Activated effector memory CD4-positive, alpha-beta T cell treated with anti-CD3 and anti-CD28 coated beads, Interleukin-2, amount 50 U/mL, for 16 hours (primary cell): ENCODE measurements around the gene DEPDC5.
A peak's percentile ranks its signal among the peaks of the same experiment; 100 is the strongest.
"Not testable (repeated sequence)": the region's sequence is repeated elsewhere in the genome, so short reads cannot be mapped to it uniquely, and the experiment has no call there.

Experiments used
- DNase-seq: peaks from one replicate; pipeline ENCODE4 v3.0.0-alpha.2; 2020

Gene DEPDC5

DNA sequence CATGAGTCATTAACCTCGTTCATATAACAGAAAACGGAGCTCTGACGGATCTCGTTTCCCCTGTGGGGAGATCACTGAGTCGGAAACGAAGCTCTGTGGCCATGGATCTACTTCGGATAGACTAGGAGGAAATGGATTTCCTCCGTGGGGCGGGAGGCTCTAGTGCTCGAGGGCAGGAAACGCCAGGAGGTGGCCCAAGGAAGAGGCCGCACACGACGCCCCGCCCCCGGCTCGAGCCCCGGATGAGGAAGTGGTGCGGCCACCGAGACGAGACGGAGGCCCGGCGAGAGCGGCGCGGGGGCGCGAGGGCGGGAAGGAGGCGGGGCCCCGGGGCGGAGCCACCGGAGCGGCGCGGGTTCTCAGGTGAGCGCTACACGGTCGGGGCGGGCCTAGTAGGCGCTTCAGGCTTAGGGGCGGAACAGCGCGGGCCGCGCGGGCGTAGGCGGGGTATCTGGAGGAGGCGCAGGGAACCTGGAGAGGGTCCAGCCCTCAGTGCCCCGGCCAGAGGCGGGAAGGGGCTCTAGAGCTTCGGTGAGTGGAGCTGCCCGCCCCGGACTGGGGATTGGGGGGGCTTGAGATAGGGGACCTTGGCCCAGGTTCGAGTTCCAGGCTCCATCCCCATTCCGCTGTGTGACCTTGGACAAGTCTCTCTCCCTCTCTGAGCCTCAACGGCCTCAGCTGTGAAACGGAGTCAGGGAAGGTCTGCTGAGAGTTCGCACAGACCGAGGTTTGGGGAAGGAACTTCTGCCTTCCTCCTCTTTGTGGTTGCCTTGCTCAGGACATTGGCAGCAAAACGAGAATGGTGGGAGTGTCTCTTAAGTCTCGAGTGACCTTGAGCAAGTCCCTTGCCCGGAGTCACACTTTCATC, at the start of gene DEPDC5:
DEPDC5 (plus strand) TSS at position 386 of the 868 bp plus-strand sequence. CDS start 903 bp downstream, outside the sequence.
- peak; percentile 99 for DNase-seq

DNA sequence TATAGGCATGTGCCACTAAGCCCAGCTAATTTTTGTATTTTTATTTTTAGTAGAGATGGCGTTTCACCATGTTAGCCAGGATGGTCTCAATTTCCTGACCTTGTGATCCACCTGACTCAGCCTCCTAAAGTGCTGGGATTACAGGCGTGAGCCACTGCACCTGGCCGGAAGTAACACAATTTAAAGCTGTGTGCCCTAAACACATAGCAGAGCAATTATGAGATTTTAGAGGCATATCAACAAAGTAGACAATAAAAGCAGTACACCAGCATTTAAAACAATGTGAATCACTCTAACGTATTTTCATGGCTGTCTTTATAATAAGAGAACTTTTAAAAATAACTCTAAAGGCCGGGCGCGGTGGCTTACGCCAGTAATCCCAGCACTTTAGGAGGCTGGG, 46.3 kb upstream of the DEPDC5 start:
- no peak for DNase-seq

DNA sequence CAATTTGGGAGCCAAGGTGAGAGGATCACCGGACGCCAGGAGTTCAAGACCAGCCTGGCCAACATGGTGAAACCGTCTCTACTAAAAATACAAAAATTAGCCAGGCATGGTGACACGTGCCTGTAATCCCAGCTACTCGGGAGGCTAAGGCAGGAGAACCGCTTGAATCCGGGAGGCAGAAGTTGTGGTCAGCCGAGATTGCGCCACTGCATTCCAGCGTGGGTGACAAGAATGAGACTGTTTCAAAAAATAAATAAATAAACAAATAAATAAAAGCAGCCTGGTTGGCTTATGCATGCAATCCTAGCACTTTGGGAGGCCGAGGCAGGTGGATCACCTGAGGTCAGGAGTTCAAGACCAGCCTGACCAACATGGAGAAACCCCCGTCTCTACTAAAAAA, 42.6 kb upstream of the DEPDC5 start:
- not testable (repeated sequence) for DNase-seq

DNA sequence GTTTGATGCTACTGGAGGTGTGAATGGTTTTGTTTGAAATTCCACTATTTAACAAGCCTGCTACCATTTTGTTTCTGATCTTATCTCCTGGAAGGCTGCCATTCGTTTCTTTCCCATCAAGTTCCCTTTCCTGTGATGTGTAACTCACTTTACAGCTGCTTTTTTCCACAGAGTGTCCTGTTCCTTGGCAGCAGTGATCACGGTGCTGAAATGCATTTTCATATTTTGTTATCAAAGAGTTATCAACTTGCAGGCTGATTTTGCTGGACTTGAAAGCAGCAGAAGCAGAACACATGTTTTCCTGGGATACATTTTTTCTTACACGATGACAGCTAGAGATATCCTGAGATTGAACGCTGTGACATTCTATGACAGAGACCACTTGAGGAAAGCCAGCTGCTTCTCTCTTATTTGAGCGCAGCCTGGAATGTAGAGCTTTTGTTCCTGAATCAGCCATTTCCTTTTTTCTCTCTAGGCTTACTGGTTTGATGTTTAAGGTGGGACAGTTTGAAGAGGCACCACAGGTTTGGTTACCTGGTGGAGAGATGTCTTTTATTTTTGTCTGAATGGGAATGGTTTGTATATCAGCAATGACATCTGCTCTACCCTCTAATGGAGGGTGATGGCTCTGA, 38.6 kb upstream of the DEPDC5 start:
- DNase-seq, result no peak

DNA sequence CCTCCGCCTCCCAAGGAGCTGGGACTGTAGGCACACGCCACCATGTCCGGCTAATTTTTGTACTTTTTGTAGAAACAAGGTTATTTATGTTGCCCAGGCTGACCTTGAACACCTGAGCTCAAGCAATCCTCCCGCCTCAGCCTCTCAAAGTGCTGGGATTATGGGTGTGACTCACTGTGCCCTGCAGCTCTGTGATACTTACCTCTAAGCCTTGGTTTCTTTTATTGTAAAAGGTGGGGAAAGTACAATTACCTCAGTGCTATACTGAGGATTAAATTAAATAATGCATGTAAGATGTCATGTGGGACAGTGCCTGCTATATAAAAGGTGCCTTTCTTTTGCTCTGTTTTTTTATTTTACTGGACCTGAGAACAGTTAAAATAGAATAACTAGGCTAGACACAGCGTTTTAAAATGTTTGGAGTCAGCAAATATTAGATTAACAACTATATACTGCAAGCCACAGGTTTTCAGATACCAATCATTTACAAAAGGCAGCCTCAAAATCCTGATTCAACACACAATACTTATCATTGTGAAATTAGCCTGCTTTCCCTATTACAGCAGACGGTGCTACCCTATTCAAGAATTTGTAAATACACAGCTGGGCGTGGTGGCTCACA, 33.9 kb upstream of the DEPDC5 start:
- no peak for DNase-seq

DNA sequence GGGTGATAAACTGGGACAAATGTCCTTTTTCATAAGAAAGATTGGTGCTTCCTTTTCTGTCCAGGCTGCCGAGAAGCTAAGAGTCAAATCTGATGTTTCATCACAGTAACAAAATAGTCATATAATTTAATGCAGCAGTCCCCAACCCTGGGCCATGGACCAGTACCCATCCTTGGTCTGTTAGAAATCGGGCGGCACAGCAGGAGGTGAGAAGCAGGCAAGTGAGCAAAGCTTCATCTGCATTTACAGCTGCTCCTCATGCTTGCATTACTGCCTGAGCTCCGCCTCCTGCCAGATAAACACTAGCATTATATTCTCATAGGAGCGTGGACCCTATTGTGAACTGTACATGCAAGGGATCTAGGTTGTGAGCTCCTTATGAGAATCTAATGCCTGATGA, 30.1 kb upstream of the DEPDC5 start:
- DNase-seq, result no peak

DNA sequence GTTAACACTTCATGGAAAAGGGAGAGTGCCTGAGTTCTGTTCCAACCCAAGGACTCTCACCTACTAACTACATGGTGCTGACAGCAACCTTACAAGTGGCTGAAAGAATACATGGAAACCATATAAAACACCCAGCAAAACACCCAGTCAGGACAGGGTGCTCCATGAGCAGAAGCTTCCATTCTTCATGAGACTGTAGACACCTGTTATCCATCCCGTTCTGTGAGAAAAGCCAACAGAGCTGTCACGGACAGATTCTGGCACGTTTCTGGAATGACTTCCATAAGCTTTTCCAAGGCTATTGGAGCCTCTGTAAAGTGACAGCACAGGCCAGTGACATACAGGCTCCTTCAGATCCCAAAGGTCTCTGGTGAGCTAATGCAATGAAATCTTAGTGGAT, 27.1 kb upstream of the DEPDC5 start:
- DNase-seq, result no peak

DNA sequence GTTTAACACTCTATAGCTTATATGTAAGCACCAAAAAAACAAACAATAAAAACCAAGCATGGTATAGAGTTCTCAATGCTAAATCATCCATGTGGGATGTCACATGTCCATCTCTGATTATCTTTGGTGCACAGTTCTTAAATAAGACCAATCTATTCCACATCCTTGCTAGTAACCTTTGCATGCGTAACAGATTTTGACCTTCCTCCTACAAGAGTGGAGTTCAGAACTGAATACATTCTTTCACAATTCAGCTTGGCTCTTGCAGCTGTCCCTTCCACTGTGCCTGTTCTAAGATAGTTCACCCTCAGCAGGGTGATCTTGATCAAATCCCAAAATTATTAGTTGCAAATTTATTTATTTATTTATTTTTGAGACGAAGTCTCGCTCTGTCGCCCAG, 25.0 kb upstream of the DEPDC5 start:
- no peak for DNase-seq

DNA sequence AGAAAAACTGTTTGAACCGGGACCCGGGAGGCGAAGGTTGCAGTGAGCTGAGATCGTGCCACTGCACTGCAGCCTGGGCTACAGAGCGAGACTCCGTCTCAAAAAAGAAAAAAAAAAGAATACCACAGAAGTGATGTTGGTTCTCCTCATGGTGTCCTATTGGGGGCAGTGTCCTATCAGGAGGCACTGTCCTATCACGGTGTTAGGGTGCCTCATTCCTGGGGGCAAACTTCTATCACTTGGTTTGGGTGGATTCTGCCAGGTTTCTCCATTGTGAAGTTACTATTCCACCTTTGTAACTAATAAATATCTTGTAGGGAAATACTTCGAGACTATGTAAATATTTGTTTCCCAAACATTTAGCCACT, 23.5 kb upstream of the DEPDC5 start:
- no peak for DNase-seq

DNA sequence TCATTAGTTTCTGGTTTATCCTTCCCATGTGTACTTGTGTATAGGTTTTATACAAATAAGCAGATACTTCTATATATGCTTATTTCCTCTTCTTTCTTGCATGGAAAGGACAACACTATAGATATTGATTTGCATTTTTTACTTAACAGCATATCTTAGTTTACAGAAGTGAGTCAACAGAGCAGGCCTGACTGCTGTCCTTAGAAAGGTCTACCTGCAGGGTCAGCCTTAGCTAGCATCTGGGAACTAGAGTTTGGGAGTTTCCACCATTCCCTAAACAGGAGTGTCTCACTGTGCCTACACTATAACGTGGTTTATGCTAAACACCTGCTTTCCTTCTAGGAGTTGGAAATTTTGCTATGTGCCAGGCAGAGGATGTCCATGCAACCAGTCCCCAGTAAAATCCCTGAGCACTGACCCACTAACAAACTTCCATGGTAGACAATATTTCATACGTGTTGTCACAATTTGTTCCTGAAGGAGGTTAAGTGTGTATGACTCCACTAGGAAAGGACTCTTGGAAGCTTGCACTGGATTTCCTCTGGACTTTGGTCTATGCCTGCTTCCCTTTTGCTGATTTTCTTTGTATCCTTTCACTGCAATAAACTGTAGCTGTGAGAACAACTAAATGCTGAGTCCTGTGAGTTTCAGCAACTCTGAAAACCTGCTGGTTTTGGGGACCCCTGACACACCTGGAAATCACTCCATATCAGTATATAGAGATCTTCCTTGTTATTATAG, 21.6 kb upstream of the DEPDC5 start:
- DNase-seq, result no peak

DNA sequence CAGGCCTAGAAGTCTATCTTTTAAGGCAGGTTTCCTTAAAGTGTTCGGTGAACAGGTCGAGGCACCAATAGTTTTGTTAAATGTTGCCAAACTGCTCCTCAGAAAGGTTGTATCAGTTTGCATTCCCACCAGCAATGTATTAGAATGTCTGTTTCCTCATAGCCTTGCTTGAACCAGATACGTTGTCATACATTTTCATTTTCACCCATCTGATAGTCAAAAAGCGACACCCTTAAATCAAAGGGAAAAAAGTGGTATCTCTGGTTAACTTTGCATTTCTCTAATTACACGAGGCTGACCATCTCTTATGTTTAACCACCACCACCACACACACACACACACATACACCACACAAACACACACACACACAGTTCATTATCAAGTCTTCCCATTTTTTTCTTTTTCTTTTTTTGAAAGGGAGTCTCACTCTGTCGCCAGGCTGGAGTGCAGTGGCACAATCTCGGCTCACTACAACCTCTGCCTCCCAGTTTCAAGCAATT, 20.2 kb upstream of the DEPDC5 start:
- DNase-seq, result no peak

DNA sequence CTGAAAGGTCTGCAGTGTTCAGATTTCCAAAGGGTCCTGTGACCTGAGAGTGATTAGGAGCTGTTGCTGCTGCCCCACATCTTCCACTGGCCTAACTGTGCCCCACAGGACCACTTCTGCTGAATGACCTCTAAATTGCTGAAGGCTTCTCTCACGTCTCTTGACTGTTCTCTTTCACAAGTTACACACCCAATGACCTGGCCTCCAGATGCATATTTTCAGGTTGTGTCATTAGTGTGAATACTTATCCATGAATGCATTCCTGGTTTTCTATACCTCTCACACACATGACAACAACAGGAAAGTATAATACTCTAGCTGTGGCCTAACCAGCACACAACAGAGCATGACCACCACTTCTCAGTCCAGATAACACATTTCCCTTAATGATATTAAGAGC, 19.3 kb upstream of the DEPDC5 start:
- DNase-seq, result no peak

DNA sequence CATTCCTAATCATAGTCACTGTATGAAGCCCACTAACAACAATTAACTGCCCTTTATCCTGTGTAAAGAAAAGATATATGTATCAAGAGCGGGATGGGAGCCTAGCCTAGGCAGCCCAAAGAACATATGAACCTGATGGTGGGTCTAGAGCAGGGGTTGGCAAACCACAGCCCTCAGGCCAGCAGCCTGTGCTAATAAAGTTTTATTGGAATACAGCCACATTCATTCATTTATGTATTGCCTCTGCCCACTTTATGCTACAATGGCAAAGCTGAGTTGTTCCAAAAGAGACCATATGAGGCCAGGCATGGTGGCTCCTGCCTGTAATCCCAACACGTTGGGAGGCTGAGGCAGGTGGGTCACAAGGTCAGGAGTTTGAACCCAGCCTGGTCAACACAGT, 17.4 kb upstream of the DEPDC5 start:
- no peak for DNase-seq

DNA sequence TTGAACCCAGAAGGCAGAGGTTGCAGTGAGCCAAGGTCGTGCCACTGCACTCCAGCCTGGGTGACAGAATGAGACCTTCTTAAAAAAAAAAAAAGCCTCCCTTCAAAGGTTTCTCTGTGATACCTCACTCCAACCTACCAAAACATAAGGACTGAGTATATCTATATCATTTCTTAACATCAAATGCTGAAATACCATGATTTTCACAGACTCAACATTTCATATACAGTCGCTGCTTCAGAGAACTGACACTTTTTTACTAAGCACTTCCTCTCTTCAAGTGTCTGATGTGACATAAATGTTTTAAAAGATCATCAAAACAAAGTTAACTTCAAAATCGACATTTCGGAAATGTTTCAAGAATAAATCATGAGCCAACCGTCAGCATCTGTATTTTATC, 15.9 kb upstream of the DEPDC5 start:
- no peak for DNase-seq

DNA sequence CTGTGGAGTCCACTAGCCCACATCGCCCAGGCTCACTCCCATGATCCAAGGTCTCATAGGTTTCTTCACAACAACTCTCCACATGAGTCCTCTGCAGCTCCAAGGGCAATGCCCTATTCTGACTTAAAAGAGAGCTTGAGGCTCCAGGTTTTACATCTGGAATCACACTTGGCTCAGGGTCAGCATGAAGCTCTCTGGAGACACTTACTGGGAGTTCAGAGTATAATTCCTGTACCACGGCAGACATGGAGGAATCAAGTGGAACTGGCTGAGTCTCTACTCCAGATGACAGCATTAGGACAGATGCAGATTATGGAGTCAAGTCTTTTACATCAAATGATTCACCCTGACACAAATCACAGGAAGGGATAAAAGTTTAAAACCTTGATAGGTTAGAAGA, 15.3 kb upstream of the DEPDC5 start:
- no peak for DNase-seq

DNA sequence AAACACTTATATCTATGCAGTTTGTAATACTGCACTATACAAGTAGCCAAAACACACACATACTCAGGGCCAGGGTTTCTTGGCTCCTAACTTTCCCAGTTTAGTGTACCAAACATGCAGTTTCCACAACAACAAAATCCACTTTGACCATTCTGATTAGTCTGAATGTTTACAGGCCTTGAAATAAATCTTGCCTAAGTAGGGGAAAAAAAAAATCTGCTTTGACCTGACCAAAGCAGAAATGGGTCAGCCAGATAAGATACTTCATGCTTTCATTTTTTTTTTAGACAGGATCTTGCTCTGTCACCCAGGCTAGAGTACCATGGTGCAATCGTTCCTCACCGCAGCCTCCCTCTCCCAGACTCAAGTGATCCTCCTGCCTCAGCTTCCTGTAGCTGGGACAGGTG, 14.0 kb upstream of the DEPDC5 start:
- DNase-seq, result no peak

DNA sequence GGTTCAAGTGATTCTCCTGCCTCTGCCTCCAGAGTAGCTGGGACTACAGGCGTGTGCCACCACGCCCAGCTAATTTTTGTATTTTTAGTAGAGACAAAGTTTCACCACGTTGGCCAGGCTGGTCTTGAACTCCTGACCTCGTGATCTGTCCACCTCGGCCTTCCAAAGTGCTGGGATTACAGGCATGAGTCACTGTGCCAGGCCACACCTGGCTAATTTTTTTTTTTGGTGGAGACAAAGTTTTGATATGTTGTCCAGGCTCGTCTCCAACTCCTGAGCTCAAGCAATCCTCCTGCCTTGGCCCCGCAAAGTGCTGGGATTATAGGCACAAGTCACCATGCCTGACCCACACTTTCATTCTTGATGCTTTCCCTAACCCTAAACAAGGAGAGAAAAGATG, 13.5 kb upstream of the DEPDC5 start:
- DNase-seq, result not testable (repeated sequence)

DNA sequence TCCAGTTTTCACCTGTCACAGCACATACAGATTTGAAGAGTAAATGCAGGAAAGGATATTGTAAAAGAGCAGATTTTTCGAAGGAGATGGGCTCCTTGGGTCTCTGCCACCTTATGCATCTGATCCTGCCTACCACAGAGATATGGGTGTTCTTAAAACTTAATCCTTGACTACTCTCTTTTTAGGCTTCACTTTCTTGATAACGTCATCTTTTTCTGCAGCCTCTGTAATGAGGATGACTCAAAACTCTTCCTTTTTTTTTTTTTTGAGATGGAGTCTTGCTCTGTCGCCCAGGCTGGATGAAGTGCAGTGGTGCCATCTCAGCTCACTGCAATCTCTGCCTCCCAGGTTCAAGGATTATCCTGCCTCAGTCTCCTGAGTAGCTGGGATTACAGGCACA, 11.7 kb upstream of the DEPDC5 start:
- no peak for DNase-seq

DNA sequence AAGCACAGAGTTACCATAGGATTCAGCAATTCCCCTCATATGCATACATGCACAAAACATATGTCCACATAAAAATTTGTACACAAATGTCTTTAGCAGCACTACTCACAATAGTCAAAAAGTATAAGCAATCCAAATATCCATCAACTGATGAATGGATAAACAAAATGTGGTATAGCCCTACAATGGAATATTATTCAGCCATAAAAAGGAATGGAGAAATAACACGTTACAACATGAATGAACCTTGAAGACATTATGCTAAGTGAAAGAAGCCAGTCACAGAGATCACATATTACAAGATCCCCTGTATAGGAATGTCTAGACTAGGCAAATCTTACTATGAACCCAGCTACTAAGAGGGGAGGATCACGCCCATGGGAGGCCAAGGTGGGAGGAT, 11.1 kb upstream of the DEPDC5 start:
- no peak for DNase-seq

DNA sequence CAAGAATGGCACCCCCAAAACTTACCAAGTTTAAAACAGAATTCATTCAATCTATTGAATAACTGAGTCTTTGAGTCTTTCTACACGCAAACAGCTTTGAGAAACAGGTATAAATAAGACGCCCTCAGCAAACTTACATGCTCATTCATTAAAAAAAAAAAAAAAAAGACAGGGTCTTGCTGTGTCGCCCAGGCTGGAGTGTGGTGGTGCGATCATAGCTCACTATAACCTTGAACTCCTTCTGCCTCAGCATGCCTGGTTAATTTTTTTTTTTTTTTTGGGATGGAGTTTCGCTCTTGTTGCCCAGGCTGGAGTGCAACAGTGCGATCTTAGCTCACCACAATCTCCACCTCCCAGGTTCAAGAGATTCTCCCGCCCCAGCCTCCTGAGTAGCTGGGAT, 9.9 kb upstream of the DEPDC5 start:
- no peak for DNase-seq

DNA sequence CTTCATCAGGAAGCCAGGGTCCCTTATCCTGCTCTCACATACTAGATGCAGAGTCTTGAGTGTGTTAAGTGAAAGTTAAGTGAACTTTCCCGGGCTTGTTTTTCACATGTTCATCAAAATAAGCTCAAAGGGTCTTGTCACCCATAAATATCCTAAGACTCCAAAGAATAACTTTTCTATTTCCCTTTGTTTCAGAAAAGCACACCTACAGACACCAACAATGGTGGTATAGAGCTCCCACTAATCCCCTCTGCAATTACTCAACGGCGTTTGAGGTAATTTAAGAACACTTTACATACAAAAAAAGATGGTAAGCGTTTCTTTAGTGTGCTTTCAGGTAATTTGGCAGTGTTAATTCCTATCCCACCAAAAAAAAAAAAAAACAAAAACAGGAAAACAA, 6.4 kb upstream of the DEPDC5 start:
- DNase-seq, result no peak

DNA sequence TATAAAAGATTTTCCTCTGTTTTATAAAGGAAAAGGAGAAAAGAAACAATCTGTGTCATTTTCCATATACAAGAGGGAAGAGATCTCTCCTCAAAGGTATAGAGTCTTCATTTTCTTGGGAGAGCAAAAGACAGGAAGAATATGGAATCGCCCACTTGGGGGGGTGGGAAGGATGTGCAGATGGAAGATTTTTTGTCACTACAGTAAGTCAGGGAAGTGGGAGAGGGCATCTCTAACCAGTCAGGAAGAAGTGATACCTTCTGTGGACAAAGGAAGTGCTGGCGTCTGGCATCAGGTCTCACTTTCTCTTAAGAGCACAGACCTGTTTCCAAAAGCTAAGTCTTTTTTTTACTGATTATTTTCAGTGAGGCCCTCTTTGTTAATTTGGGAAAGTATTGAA, 5.3 kb upstream of the DEPDC5 start:
- no peak for DNase-seq

DNA sequence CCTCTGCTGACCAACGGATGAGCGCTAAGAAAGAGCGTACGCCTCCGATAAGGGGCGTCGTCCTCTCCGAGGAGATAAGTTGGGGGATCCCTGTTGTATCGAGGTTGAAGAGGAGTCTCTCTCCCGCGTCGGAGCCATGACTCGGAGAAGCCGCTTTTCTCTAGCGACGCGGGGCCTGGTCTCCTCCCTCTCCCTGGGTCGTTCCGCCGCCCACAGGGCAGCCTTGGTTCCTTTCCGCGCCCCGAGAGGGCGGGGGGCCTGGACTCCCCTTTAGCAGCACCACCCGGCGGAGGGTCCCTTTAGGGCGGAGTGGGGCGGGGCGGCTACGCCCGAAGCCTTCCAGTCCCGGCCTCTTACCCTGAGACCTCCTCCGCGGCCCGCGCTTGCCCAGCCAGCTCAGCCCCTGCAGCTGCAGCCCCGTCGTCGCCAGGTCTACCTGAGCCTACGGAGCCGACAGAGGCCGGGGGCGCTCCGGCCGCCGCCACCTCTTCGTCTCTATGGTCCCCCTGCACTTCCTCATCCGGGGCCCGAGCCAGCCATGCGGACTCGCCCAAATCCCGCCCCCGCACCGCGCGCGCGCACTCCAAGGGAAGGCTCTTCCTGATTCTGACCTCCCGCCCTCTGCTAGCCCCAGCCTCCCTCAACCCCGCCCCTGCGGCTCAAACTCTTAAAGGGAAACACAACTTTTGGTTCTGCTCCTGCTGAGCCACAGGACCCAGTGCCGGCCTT, 4.0 kb upstream of the DEPDC5 start, which contains the start of gene PRR14L:
PRR14L (minus strand) TSS at position 497 of the 729 bp plus-strand sequence. CDS start 11,272 bp downstream, outside the sequence.
- peak; percentile 100 for DNase-seq
